Sigmoid colon (tissue), 3 donors: ENCODE measurements around the gene ZNF581.

Experiments
- POLR2A ChIP-seq, 2 donors: fragments of 450-650 bp; IDR thresholded peaks; one replicate each; pipeline ENCODE4 v1.6.1; 2016; ENCODE audit warnings: antibody characterized with exemption in 2 of 2, mild to moderate bottlenecking in 2 of 2, moderate library complexity in 2 of 2
- TF ChIP-seq, protein P1 (sequence below), 4 experiments: fragments of 450-650 bp in 3 of 4; fragments of 200-600 bp in 1 of 4; IDR thresholded peaks; one replicate each; pipeline ENCODE4 v1.5.1; 2016 to 2019; ENCODE audit warnings: antibody characterized with exemption in 4 of 4, mild to moderate bottlenecking in 3 of 4, moderate library complexity in 2 of 4

GRCh38 chr19:55619286-55619685 lies 24.2 kb upstream of the ZNF581 start:
- TF ChIP-seq POLR2A (IDR thresholded peaks at IDR 0.05) = no peak
- TF ChIP-seq, protein P1, sequence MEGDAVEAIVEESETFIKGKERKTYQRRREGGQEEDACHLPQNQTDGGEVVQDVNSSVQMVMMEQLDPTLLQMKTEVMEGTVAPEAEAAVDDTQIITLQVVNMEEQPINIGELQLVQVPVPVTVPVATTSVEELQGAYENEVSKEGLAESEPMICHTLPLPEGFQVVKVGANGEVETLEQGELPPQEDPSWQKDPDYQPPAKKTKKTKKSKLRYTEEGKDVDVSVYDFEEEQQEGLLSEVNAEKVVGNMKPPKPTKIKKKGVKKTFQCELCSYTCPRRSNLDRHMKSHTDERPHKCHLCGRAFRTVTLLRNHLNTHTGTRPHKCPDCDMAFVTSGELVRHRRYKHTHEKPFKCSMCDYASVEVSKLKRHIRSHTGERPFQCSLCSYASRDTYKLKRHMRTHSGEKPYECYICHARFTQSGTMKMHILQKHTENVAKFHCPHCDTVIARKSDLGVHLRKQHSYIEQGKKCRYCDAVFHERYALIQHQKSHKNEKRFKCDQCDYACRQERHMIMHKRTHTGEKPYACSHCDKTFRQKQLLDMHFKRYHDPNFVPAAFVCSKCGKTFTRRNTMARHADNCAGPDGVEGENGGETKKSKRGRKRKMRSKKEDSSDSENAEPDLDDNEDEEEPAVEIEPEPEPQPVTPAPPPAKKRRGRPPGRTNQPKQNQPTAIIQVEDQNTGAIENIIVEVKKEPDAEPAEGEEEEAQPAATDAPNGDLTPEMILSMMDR (IDR thresholded peaks at IDR 0.05) = no peak
